Gastrocnemius medialis (tissue), 4 donors: ENCODE results near the gene C2orf80. TPM values are rescaled to one million over a fixed set of nuclear protein-coding genes. Genes with fewer than 3 reads are reported as not detected.

Source experiments
- ATAC-seq, 2 donors: fragments of 150-250 bp; one replicate each; pipeline ENCODE4 v1.9.1; 2016
- DNase-seq, 2 donors: peaks; one replicate each; pipeline ENCODE4 v3.0.0-alpha.2; 2019
- H3K27ac ChIP-seq, 4 donors: fragments of 200-600 bp; sonication (generic); 1 replicate in 1 of 4; 2 replicates in 3 of 4; pipeline ENCODE4 v1.5.1; 2016 to 2018; ENCODE audit warnings: mild to moderate bottlenecking in 2 of 4, moderate library complexity in 1 of 4
- H3K27me3 ChIP-seq, 3 donors: fragments of 200-600 bp; sonication (generic) in 2 of 3; 1 replicate in 1 of 3; 2 replicates in 2 of 3; pipeline versions ENCODE4 v1.5.1 to v1.6.0; 2016 to 2019; ENCODE audit warnings: mild to moderate bottlenecking in 1 of 3, moderate library complexity in 1 of 3
- H3K36me3 ChIP-seq, 2 donors: fragments of 200-600 bp; sonication (generic) in 1 of 2; one replicate each; pipeline ENCODE4 v1.5.1; 2017 to 2018
- H3K4me1 ChIP-seq, 2 donors: fragments of 200-600 bp; sonication (generic) in 1 of 2; one replicate each; pipeline ENCODE4 v1.5.1; 2016 to 2017; ENCODE audit warnings: mild to moderate bottlenecking in 2 of 2
- H3K4me3 ChIP-seq, 4 donors: fragments of 200-600 bp; sonication (generic) in 3 of 4; 1 replicate in 1 of 4; 2 replicates in 3 of 4; pipeline ENCODE4 v1.5.1; 2016 to 2019; ENCODE audit warnings: mild to moderate bottlenecking in 2 of 4
- H3K9me3 ChIP-seq, 3 donors: fragments of 200-600 bp; sonication (generic) in 2 of 3; 1 replicate in 1 of 3; 2 replicates in 2 of 3; pipeline ENCODE4 v1.5.1; 2016 to 2019
- CTCF ChIP-seq, 5 experiments: fragments of 450-650 bp in 3 of 5; fragments of 200-600 bp in 2 of 5; sonication (generic) in 2 of 5; IDR thresholded peaks in 4 of 5; conservative IDR thresholded peaks in 1 of 5; 1 replicate in 4 of 5; 2 replicates in 1 of 5; pipeline ENCODE4 v1.5.1; 2016 to 2019; ENCODE audit warnings: antibody characterized with exemption in 5 of 5, mild to moderate bottlenecking in 3 of 5, moderate library complexity in 3 of 5
- POLR2A ChIP-seq, 2 donors: fragments of 450-650 bp; IDR thresholded peaks; one replicate each; pipeline ENCODE4 v1.6.1; 2017; ENCODE audit warnings: antibody characterized with exemption in 2 of 2, mild to moderate bottlenecking in 2 of 2, moderate library complexity in 2 of 2
- in situ Hi-C, 4 donors: fragments of 200-750 bp; cut with MboI; loops; one replicate each; pipeline versions ENCODE4 v1.15.0 to v1.8.0; 2017; ENCODE audit warnings: low sequenced_read_pairs in 4 of 4
- intact Hi-C: fragments of 100-400 bp; cut with DNase I; formaldehyde crosslinking; loops from one replicate; pipeline ENCODE4 v1.15.1; 2023; ENCODE audit warnings: low total_unique reads
- total RNA-seq, 4 donors: library from RNA; depleted of rRNA; stranded (reverse); fragments of >200 nt; gene quantifications; one replicate each; pipeline versions ENCODE4 v1.1.0 to v1.2.3, GENCODE V29; 2016

C2orf80 gene
- total RNA-seq, 4 donors from 2014 or later = not detected

GRCh38 chr2:208208335-208209085, 18.7 kb upstream of the C2orf80 start:
- TF ChIP-seq POLR2A (IDR thresholded peaks at IDR 0.05) (no peak), CTCF (IDR thresholded peaks at IDR 0.05 in 4 of 5, conservative IDR thresholded peaks at IDR 0.05 in 1 of 5) (no peak)
- Histone ChIP-seq H3K4me1 (no peaks in the 10 kb centered on the region), H3K27ac (no peak overlapping the region), H3K9me3 (no peaks in the 10 kb centered on the region), H3K27me3 (no peaks in the 10 kb centered on the region), H3K4me3 (no peak overlapping the region), H3K36me3 (no peaks in the 10 kb centered on the region)
- ATAC-seq = no peak
- DNase-seq = no peak
- intact Hi-C loops = no loop called here
- in situ Hi-C loops = no loop called here

GRCh38 chr2:208207769-208208168, 17.9 kb upstream of the C2orf80 start:
- no peak overlapping the region for H3K27ac ChIP-seq
- intact Hi-C loops = no loop called here
- no peaks in the 10 kb centered on the region for H3K36me3 ChIP-seq
- ATAC-seq (no peak), DNase-seq (no peak)
- no peak overlapping the region for H3K4me3 ChIP-seq
- TF ChIP-seq CTCF (IDR thresholded peaks at IDR 0.05 in 4 of 5, conservative IDR thresholded peaks at IDR 0.05 in 1 of 5) (no peak), POLR2A (IDR thresholded peaks at IDR 0.05) (no peak)
- H3K9me3 ChIP-seq = no peaks in the 10 kb centered on the region
- in situ Hi-C loops = no loop called here
- no peaks in the 10 kb centered on the region for H3K27me3 ChIP-seq
- no peaks in the 10 kb centered on the region for H3K4me1 ChIP-seq

- DNase-seq (no peak), ATAC-seq (no peak)
- no peaks in the 10 kb centered on the region for H3K4me1 ChIP-seq
- H3K9me3 ChIP-seq = no peaks in the 10 kb centered on the region
- no peak for TF ChIP-seq POLR2A (IDR thresholded peaks at IDR 0.05)
- TF ChIP-seq CTCF (IDR thresholded peaks at IDR 0.05 in 4 of 5, conservative IDR thresholded peaks at IDR 0.05 in 1 of 5) = no peak
- no peaks in the 10 kb centered on the region for H3K36me3 ChIP-seq
- no peak overlapping the region for H3K27ac ChIP-seq
- in situ Hi-C loops (no loop called here), intact Hi-C loops (no loop called here)
- H3K4me3 ChIP-seq = no peak overlapping the region
- H3K27me3 ChIP-seq = no peaks in the 10 kb centered on the region
These were observed 14.3 kb upstream of the C2orf80 start for GRCh38 chr2:208204166-208204565.

- Histone ChIP-seq H3K36me3 (no peaks in the 10 kb centered on the region), H3K4me1 (no peaks in the 10 kb centered on the region), H3K27me3 (no peaks in the 10 kb centered on the region), H3K27ac (no peak overlapping the region), H3K9me3 (no peaks in the 10 kb centered on the region), H3K4me3 (no peak overlapping the region)
- ATAC-seq (no peak), DNase-seq (no peak)
- in situ Hi-C loops (no loop called here), intact Hi-C loops (no loop called here)
- TF ChIP-seq CTCF (IDR thresholded peaks at IDR 0.05 in 4 of 5, conservative IDR thresholded peaks at IDR 0.05 in 1 of 5) = no peak
- no peak for TF ChIP-seq POLR2A (IDR thresholded peaks at IDR 0.05)
These were observed 5.7 kb upstream of the C2orf80 start for GRCh38 chr2:208195531-208195930.
